Mesenchymal stem cell (in vitro differentiated cells and primary cell): ENCODE measurements around the gene TNFRSF25.

ENCODE experiments used
- DNase-seq: peaks from one replicate; pipeline ENCODE4 v3.0.0-alpha.2; 2013
- H2AFZ ChIP-seq: one replicate; pipeline ENCODE4 v1.6.1; 2013; ENCODE audit warnings: low read depth, mild to moderate bottlenecking, control low read depth, inconsistent platforms, low read length, moderate library complexity
- H2AK5ac ChIP-seq: 2 replicates; pipeline ENCODE4 v1.6.1; 2013; ENCODE audit warnings: low read length, moderate library complexity, mild to moderate bottlenecking, inconsistent platforms; ENCODE audit not compliant: severe bottlenecking
- H2BK120ac ChIP-seq: one replicate; pipeline ENCODE4 v1.6.1; 2013; ENCODE audit warnings: low read depth, mild to moderate bottlenecking, inconsistent platforms, low read length, moderate library complexity
- H2BK12ac ChIP-seq, 2 experiments: one replicate each; pipeline ENCODE4 v1.6.1; 2013; ENCODE audit warnings: inconsistent platforms in 2 of 2, low read length in 2 of 2, mild to moderate bottlenecking in 2 of 2, moderate library complexity in 2 of 2, control low read depth in 1 of 2
- H2BK15ac ChIP-seq: one replicate; pipeline ENCODE4 v1.6.1; 2013; ENCODE audit warnings: mild to moderate bottlenecking, low read depth, inconsistent platforms; ENCODE audit not compliant: poor library complexity, severe bottlenecking
- H2BK5ac ChIP-seq: 2 replicates; pipeline ENCODE4 v1.6.1; 2013; ENCODE audit warnings: low read depth, mild to moderate bottlenecking, low read length, control low read depth, inconsistent platforms; ENCODE audit not compliant: poor library complexity, severe bottlenecking
- H3K14ac ChIP-seq, 2 experiments: one replicate each; pipeline ENCODE4 v1.6.1; 2013; ENCODE audit warnings: inconsistent platforms in 2 of 2, low read length in 2 of 2, control low read depth in 1 of 2, mild to moderate bottlenecking in 1 of 2, moderate library complexity in 1 of 2
- H3K18ac ChIP-seq, 2 experiments: one replicate each; pipeline ENCODE4 v1.6.1; 2013; ENCODE audit warnings: inconsistent platforms in 2 of 2, low read length in 2 of 2, control low read depth in 1 of 2, low read depth in 1 of 2, mild to moderate bottlenecking in 1 of 2
- H3K23ac ChIP-seq, 2 experiments: one replicate each; pipeline ENCODE4 v1.6.1; 2013; ENCODE audit warnings: inconsistent platforms in 2 of 2, low read length in 2 of 2, mild to moderate bottlenecking in 2 of 2, moderate library complexity in 2 of 2, control low read depth in 1 of 2
- H3K27ac ChIP-seq: 2 replicates; pipeline ENCODE4 v1.5.1; 2013; ENCODE audit warnings: mild to moderate bottlenecking, moderate library complexity, low read length, control low read depth, inconsistent platforms; ENCODE audit not compliant: poor library complexity, severe bottlenecking
- H3K27me3 ChIP-seq, 2 experiments: 2 replicates each; pipeline versions ENCODE4 v1.6.1 to v1.7.0; 2013; ENCODE audit warnings: low read length in 2 of 2, mild to moderate bottlenecking in 2 of 2, moderate library complexity in 2 of 2, control low read depth in 1 of 2, inconsistent platforms in 1 of 2; ENCODE audit not compliant: control insufficient read depth in 1 of 2, insufficient read depth in 1 of 2
- H3K36me3 ChIP-seq, 2 experiments: 2 replicates each; pipeline versions ENCODE4 v1.6.1 to v1.7.0; 2013; ENCODE audit warnings: low read length in 2 of 2, control low read depth in 1 of 2, inconsistent platforms in 1 of 2, low read depth in 1 of 2, mild to moderate bottlenecking in 1 of 2; ENCODE audit not compliant: insufficient read depth in 2 of 2, control insufficient read depth in 1 of 2
- H3K4ac ChIP-seq, 2 experiments: one replicate each; pipeline ENCODE4 v1.6.1; 2013; ENCODE audit warnings: inconsistent platforms in 2 of 2, low read length in 2 of 2, mild to moderate bottlenecking in 2 of 2, moderate library complexity in 2 of 2, control low read depth in 1 of 2, low read depth in 1 of 2
- H3K4me1 ChIP-seq: 2 replicates; pipeline ENCODE4 v1.6.1; 2013; ENCODE audit warnings: low read depth, low read length, control low read depth; ENCODE audit not compliant: control insufficient read depth, insufficient read depth
- H3K4me2 ChIP-seq: 2 replicates; pipeline ENCODE4 v1.6.1; 2013; ENCODE audit warnings: low read length, mild to moderate bottlenecking, inconsistent platforms; ENCODE audit not compliant: poor library complexity, severe bottlenecking
- H3K4me3 ChIP-seq, 2 experiments: 2 replicates each; pipeline versions ENCODE4 v1.5.1 to v1.7.0; 2013; ENCODE audit warnings: low read length in 2 of 2, mild to moderate bottlenecking in 2 of 2, control low read depth in 1 of 2, low read depth in 1 of 2; ENCODE audit not compliant: insufficient read depth in 1 of 2
- H3K79me1 ChIP-seq: replicated peaks from 2 replicates; pipeline ENCODE4 v1.6.1; 2013; ENCODE audit warnings: mild to moderate bottlenecking, control low read depth, low read length, inconsistent platforms; ENCODE audit not compliant: poor library complexity, severe bottlenecking
- H3K9ac ChIP-seq: 2 replicates; pipeline ENCODE4 v1.7.0; 2013; ENCODE audit warnings: mild to moderate bottlenecking, low read length, moderate library complexity
- H3K9me3 ChIP-seq: 2 replicates; pipeline ENCODE4 v1.7.0; 2013; ENCODE audit warnings: mild to moderate bottlenecking, low read length; ENCODE audit not compliant: control insufficient read depth
- H4K8ac ChIP-seq: one replicate; pipeline ENCODE4 v1.6.1; 2013; ENCODE audit warnings: inconsistent platforms, mild to moderate bottlenecking, low read length, moderate library complexity
- H4K91ac ChIP-seq: one replicate; pipeline ENCODE4 v1.6.1; 2013; ENCODE audit warnings: mild to moderate bottlenecking, low read length, inconsistent platforms
- WGBS: methylation state at CpG from one replicate; pipeline ENCODE4 v1.1.7; 2013; ENCODE audit warnings: mixed read lengths; 5-methylcytosine and 5-hydroxymethylcytosine counted together

The TNFRSF25 gene

GRCh38 chr1:6419397-6419803 is 46.6 kb downstream of the TNFRSF25 start:
- Histone ChIP-seq H2AK5ac (no peak overlapping the region), H2BK15ac (no peak overlapping the region), H3K14ac (no peak overlapping the region), H3K27me3 (peaks cover 79 to 91% of the 10 kb centered on the region in 2 experiments), H3K27ac (no peak overlapping the region), H3K36me3 (no peaks in the 10 kb centered on the region), H3K4me2 (peak overlapping the region; percentile 61), H3K23ac (no peak overlapping the region), H4K8ac (no peak overlapping the region), H4K91ac (no peak overlapping the region), H3K79me1 (no peaks in the 10 kb centered on the region), H2BK5ac (no peak overlapping the region), H3K4me1 (peaks cover 35% of the 10 kb centered on the region), H2BK12ac (no peak overlapping the region), H3K9ac (no peak overlapping the region), H2BK120ac (no peak overlapping the region), H3K4me3 (peak overlapping the region in 1 of 2 experiments; percentile 45), H3K9me3 (no peaks in the 10 kb centered on the region), H2AFZ (no peak overlapping the region), H3K4ac (no peak overlapping the region), H3K18ac (no peak overlapping the region)
- WGBS = 1% methylated on average over 34 of the region's 48 CpGs
- no peak for DNase-seq

GRCh38 chr1:6418668-6419396 is 47.1 kb downstream of the TNFRSF25 start:
- H2BK5ac ChIP-seq = no peak overlapping the region
- WGBS = 17% methylated on average over 63 of the region's 69 CpGs

DNA sequence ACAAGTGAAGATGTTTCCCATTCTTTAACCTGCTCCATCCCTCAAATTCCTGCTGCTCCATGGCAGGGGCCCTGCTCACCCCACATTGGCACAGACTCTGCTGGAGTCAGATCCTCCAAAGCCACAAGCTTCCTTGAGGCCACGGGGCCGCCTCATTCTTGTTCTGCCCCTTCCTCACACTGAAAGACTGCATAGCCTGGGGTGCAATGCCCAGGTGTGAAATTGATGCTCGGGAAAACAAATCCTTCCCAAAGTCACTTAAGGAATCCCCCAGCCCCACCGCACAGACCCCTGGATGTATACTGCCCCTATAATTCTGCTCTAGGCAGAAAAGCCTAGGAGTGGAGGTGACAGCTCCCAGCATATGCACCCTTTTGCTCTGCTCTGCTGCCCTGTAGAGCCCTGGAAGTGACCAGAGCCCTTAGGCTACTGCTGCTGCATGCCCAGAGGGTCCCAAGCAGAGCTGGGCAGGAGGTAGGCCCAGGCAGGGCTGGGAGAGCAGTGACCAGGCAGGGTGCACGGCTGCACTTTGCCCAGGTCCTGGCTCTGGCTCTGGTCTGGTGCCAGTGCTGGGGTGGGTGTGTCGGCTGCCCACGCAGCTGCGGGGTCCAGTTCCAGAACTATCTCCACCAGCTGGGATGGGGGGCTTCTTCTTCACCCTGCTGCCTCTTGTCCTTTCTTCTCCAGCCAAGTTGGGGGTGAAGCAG is 47.9 kb downstream of the TNFRSF25 start:
- no peak overlapping the region for H3K9ac ChIP-seq
- no peak overlapping the region for H2BK120ac ChIP-seq
- WGBS = 88% methylated on average over 7 of the region's 8 CpGs
- peak overlapping the region in 1 of 2 experiments; percentile 26 for H3K14ac ChIP-seq
- no peak overlapping the region for H3K4me3 ChIP-seq
- peaks cover 28% of the 10 kb centered on the region for H3K4me1 ChIP-seq
- no peak overlapping the region for H3K23ac ChIP-seq
- DNase-seq = no peak
- no peak overlapping the region for H2BK12ac ChIP-seq
- no peak overlapping the region for H3K27ac ChIP-seq
- H4K8ac ChIP-seq = no peak overlapping the region
- no peak overlapping the region for H2AFZ ChIP-seq
- no peaks in the 10 kb centered on the region for H3K9me3 ChIP-seq
- H4K91ac ChIP-seq = no peak overlapping the region
- no peak overlapping the region for H3K4me2 ChIP-seq
- no peaks in the 10 kb centered on the region for H3K79me1 ChIP-seq
- H2BK5ac ChIP-seq = no peak overlapping the region
- no peaks in the 10 kb centered on the region for H3K36me3 ChIP-seq
- peaks cover 66 to 81% of the 10 kb centered on the region in 2 experiments for H3K27me3 ChIP-seq
- H3K4ac ChIP-seq = no peak overlapping the region
- no peak overlapping the region for H2BK15ac ChIP-seq
- H2AK5ac ChIP-seq = no peak overlapping the region
- no peak overlapping the region for H3K18ac ChIP-seq

More at GRCh38 chr1:6418668-6419396, 47.1 kb downstream of the TNFRSF25 start:
- Histone ChIP-seq H2BK120ac (no peak overlapping the region), H3K9me3 (no peaks in the 10 kb centered on the region), H2BK12ac (no peak overlapping the region), H4K91ac (no peak overlapping the region), H3K4me1 (peaks cover 36% of the 10 kb centered on the region), H3K23ac (peak overlapping the region in 1 of 2 experiments; percentile 80), H3K36me3 (no peaks in the 10 kb centered on the region), H2AK5ac (no peak overlapping the region), H3K14ac (no peak overlapping the region), H4K8ac (no peak overlapping the region), H3K27ac (no peak overlapping the region), H3K4ac (no peak overlapping the region), H2BK15ac (no peak overlapping the region), H2AFZ (no peak overlapping the region), H3K4me2 (no peak overlapping the region), H3K18ac (no peak overlapping the region), H3K9ac (no peak overlapping the region), H3K4me3 (no peak overlapping the region), H3K27me3 (peaks cover 73 to 88% of the 10 kb centered on the region in 2 experiments), H3K79me1 (no peaks in the 10 kb centered on the region)
- no peak for DNase-seq

- H3K4me1 ChIP-seq = peaks cover 27% of the 10 kb centered on the region
- H4K91ac ChIP-seq = no peak overlapping the region
- DNase-seq = no peak
- H3K79me1 ChIP-seq = no peaks in the 10 kb centered on the region
- H3K27ac ChIP-seq = no peak overlapping the region
- H3K9me3 ChIP-seq = no peaks in the 10 kb centered on the region
- H3K14ac ChIP-seq = no peak overlapping the region
- H4K8ac ChIP-seq = no peak overlapping the region
- H3K36me3 ChIP-seq = no peaks in the 10 kb centered on the region
- H3K9ac ChIP-seq = no peak overlapping the region
- no peak overlapping the region for H2BK120ac ChIP-seq
- no peak overlapping the region for H2BK5ac ChIP-seq
- H2AFZ ChIP-seq = no peak overlapping the region
- no peak overlapping the region for H3K4me3 ChIP-seq
- H3K27me3 ChIP-seq = peaks cover 59 to 72% of the 10 kb centered on the region in 2 experiments
- 86% methylated on average over 5 of the region's 5 CpGs for WGBS
- H2BK15ac ChIP-seq = no peak overlapping the region
- no peak overlapping the region for H2AK5ac ChIP-seq
- H3K4ac ChIP-seq = no peak overlapping the region
- H3K18ac ChIP-seq = no peak overlapping the region
- H3K23ac ChIP-seq = no peak overlapping the region
- no peak overlapping the region for H3K4me2 ChIP-seq
- H2BK12ac ChIP-seq = no peak overlapping the region
These were observed 49.1 kb downstream of the TNFRSF25 start for GRCh38 chr1:6416906-6417305.
